NCI-H1048 (cell line): ENCODE results near the gene ABT1.
A peak's percentile ranks its signal among the peaks of the same experiment; 100 is the strongest.
"Not testable (repeated sequence)": the region's sequence is repeated elsewhere in the genome, so short reads cannot be mapped to it uniquely, and the experiment has no call there.

Source experiments
- DNase-seq: peaks from one replicate; lab custom pipeline; 2025; lab: John Stamatoyannopoulos, UW

The ABT1 gene

GRCh38 chr6:26596579-26597388 lies at the start of gene ABT1:
Gene ABT1 (plus strand): TSS chr6:26596953. CDS start chr6:26596983, 30 bp downstream.
- DNase-seq, result peak; percentile 85

- DNase-seq, result not testable (repeated sequence)
Measured at GRCh38 chr6:26547363-26547762, 49.4 kb upstream of the ABT1 start.

- no peak for DNase-seq
Measured at GRCh38 chr6:26550250-26550993, 46.3 kb upstream of the ABT1 start.

GRCh38 chr6:26552205-26552604 lies 44.5 kb upstream of the ABT1 start:
- DNase-seq, result no peak

- DNase-seq, result no peak
Measured at GRCh38 chr6:26552640-26553188, 44.0 kb upstream of the ABT1 start.

GRCh38 chr6:26553264-26553634 lies 43.5 kb upstream of the ABT1 start:
- DNase-seq, result peak; percentile 21

GRCh38 chr6:26553635-26554446 lies 42.9 kb upstream of the ABT1 start:
- peak; percentile 53 for DNase-seq

GRCh38 chr6:26554447-26554696 lies 42.4 kb upstream of the ABT1 start:
- DNase-seq, result no peak

GRCh38 chr6:26554697-26555504 lies 41.9 kb upstream of the ABT1 start:
- DNase-seq, result no peak

GRCh38 chr6:26555505-26556262 lies 41.1 kb upstream of the ABT1 start:
- DNase-seq, result no peak

GRCh38 chr6:26556263-26557070 lies 40.3 kb upstream of the ABT1 start:
- DNase-seq, result no peak

- no peak for DNase-seq
Measured at GRCh38 chr6:26561533-26562466, 35.0 kb upstream of the ABT1 start.

GRCh38 chr6:26563488-26563887 lies 33.3 kb upstream of the ABT1 start:
- no peak for DNase-seq

GRCh38 chr6:26568601-26569432 lies 27.9 kb upstream of the ABT1 start:
- DNase-seq, result peak; percentile 37

GRCh38 chr6:26569433-26569764 lies 27.4 kb upstream of the ABT1 start:
- no peak for DNase-seq

- no peak for DNase-seq
Measured at GRCh38 chr6:26570027-26570809, 26.5 kb upstream of the ABT1 start.

- DNase-seq, result no peak
Measured at GRCh38 chr6:26571592-26572296, 25.0 kb upstream of the ABT1 start.
